GM21360 (cell line): Measurements from ENCODE around the gene RCHY1.
A peak's percentile ranks its signal among the peaks of the same experiment; 100 is the strongest.
"Not testable (repeated sequence)": the region's sequence is repeated elsewhere in the genome, so short reads cannot be mapped to it uniquely, and the experiment has no call there.

Experiments
- ATAC-seq: cut with Tn5 transposase; IDR thresholded peaks from one replicate; pipeline ENCODE4 v1.9.1; 2021; ENCODE audit warnings: mild to moderate bottlenecking, moderate library complexity; ENCODE audit not compliant: unreplicated experiment

RCHY1 gene

GRCh38 chr4:75514131-75514948 lies at the start of gene RCHY1, which contains the start of gene THAP6:
Gene RCHY1, minus strand, starts transcription at chr4:75514403. Its CDS starts 117 bp downstream, at chr4:75514286.
Gene THAP6, plus strand, starts transcription at chr4:75514473. Its CDS starts 980 bp downstream, at chr4:75515453.
- peak; percentile 90 for ATAC-seq

GRCh38 chr4:75561789-75562188 lies 47.6 kb upstream of the RCHY1 start:
- no peak for ATAC-seq

GRCh38 chr4:75557696-75558095 lies 43.5 kb upstream of the RCHY1 start:
- ATAC-seq = no peak

- peak; percentile 75 for ATAC-seq
Measured at GRCh38 chr4:75555294-75556164, 41.3 kb upstream of the RCHY1 start, which contains the start of gene ODAPH. Gene ODAPH, plus strand, starts transcription at chr4:75556066. Its CDS starts 17 bp downstream, at chr4:75556083.

- no peak for ATAC-seq
Measured at GRCh38 chr4:75552452-75552851, 38.2 kb upstream of the RCHY1 start.

GRCh38 chr4:75549019-75549418 lies 34.8 kb upstream of the RCHY1 start:
- ATAC-seq = no peak

- no peak for ATAC-seq
Measured at GRCh38 chr4:75547647-75548387, 33.6 kb upstream of the RCHY1 start.

GRCh38 chr4:75545526-75545925 lies 31.3 kb upstream of the RCHY1 start:
- ATAC-seq = no peak

GRCh38 chr4:75544870-75545269 lies 30.7 kb upstream of the RCHY1 start:
- ATAC-seq = no peak

GRCh38 chr4:75544220-75544619 lies 30.0 kb upstream of the RCHY1 start:
- ATAC-seq = not testable (repeated sequence)

GRCh38 chr4:75542824-75543223 lies 28.6 kb upstream of the RCHY1 start:
- no peak for ATAC-seq

- not testable (repeated sequence) for ATAC-seq
Measured at GRCh38 chr4:75537308-75537707, 23.1 kb upstream of the RCHY1 start.

- not testable (repeated sequence) for ATAC-seq
Measured at GRCh38 chr4:75533926-75534325, 19.7 kb upstream of the RCHY1 start.

GRCh38 chr4:75533339-75533887 lies 19.2 kb upstream of the RCHY1 start:
- ATAC-seq = not testable (repeated sequence)

GRCh38 chr4:75531536-75532143 lies 17.4 kb upstream of the RCHY1 start:
- not testable (repeated sequence) for ATAC-seq

GRCh38 chr4:75530556-75531322 lies 16.5 kb upstream of the RCHY1 start:
- no peak for ATAC-seq

GRCh38 chr4:75527482-75527881 lies 13.3 kb upstream of the RCHY1 start:
- no peak for ATAC-seq

GRCh38 chr4:75525910-75526309 lies 11.7 kb upstream of the RCHY1 start:
- no peak for ATAC-seq

GRCh38 chr4:75525086-75525485 lies 10.9 kb upstream of the RCHY1 start:
- ATAC-seq = no peak
